Endothelial cell of umbilical vein (primary cell): ENCODE measurements around the gene SLC22A4.

ENCODE experiments used
- EZH2 ChIP-seq: IDR thresholded peaks from 2 replicates; pipeline ENCODE4 v1.6.1; 2012; ENCODE audit warnings: borderline replicate concordance, low read depth, mild to moderate bottlenecking, moderate library complexity, low read length, inconsistent platforms; ENCODE audit not compliant: severe bottlenecking
- POLR2A ChIP-seq: IDR thresholded peaks from 2 replicates; pipeline ENCODE4 v1.6.1; 2012; ENCODE audit warnings: low read depth, mild to moderate bottlenecking, control low read depth, low read length
- POLR2AphosphoS5 ChIP-seq: IDR thresholded peaks from 2 replicates; pipeline ENCODE4 v1.6.1; 2012; ENCODE audit warnings: low read depth, mild to moderate bottlenecking, control low read depth, low read length, moderate library complexity; ENCODE audit not compliant: insufficient read depth
- TF ChIP-seq, protein P1 (sequence below), 2 donors: IDR thresholded peaks; 1 replicate in 1 of 2; 2 replicates in 1 of 2; pipeline ENCODE4 v1.5.1; 2011; ENCODE audit warnings: low read length in 2 of 2, mild to moderate bottlenecking in 2 of 2, moderate library complexity in 2 of 2, control low read depth in 1 of 2, inconsistent platforms in 1 of 2, low read depth in 1 of 2; ENCODE audit not compliant: insufficient read depth in 1 of 2; ENCODE audit errors: extremely low read depth in 1 of 2

DNA sequence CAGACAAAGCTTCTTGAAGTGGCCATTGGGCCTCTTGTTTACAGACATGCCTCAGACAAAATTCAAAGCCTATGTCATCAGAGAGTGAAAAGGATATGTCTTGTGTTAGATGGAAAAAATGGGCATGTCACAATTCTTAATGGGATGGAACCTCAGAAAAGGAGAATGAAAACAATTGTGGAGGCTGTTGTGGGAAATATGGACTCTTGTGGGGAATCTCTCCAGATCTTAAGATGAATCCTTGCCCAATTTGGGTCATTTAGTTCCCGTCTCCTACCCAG is 94.8 kb downstream of the SLC22A4 start:
- TF ChIP-seq, protein P1, sequence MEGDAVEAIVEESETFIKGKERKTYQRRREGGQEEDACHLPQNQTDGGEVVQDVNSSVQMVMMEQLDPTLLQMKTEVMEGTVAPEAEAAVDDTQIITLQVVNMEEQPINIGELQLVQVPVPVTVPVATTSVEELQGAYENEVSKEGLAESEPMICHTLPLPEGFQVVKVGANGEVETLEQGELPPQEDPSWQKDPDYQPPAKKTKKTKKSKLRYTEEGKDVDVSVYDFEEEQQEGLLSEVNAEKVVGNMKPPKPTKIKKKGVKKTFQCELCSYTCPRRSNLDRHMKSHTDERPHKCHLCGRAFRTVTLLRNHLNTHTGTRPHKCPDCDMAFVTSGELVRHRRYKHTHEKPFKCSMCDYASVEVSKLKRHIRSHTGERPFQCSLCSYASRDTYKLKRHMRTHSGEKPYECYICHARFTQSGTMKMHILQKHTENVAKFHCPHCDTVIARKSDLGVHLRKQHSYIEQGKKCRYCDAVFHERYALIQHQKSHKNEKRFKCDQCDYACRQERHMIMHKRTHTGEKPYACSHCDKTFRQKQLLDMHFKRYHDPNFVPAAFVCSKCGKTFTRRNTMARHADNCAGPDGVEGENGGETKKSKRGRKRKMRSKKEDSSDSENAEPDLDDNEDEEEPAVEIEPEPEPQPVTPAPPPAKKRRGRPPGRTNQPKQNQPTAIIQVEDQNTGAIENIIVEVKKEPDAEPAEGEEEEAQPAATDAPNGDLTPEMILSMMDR (IDR thresholded peaks at IDR 0.05; ENCODE audit: extremely low read depth in 1 of 2, insufficient read depth in 1 of 2, low read depth in 1 of 2, low read length in 2 of 2), result no peak
- TF ChIP-seq POLR2AphosphoS5, result no peak
- no peak for TF ChIP-seq POLR2A
- no peak for TF ChIP-seq EZH2
